GM19238 (cell line): Measurements from ENCODE around the gene SLC35F3.

Experiments
- DNase-seq: peaks from one replicate; pipeline ENCODE4 v3.0.0; 2011; ENCODE audit warnings: low spot score; ENCODE audit not compliant: insufficient read length

SLC35F3 gene

GRCh38 chr1:233971753-233972152 is 67.3 kb downstream of the SLC35F3 start:
- no peak for DNase-seq

GRCh38 chr1:233972563-233972950 is 68.1 kb downstream of the SLC35F3 start:
- DNase-seq = no peak

- DNase-seq = no peak
These were observed 68.6 kb downstream of the SLC35F3 start for GRCh38 chr1:233972951-233973635.

GRCh38 chr1:233975486-233975885 is 71.0 kb downstream of the SLC35F3 start:
- DNase-seq = no peak

- no peak for DNase-seq
These were observed 76.7 kb downstream of the SLC35F3 start for GRCh38 chr1:233981042-233981675.

GRCh38 chr1:233982827-233983518 is 78.5 kb downstream of the SLC35F3 start:
- DNase-seq = no peak

GRCh38 chr1:233983811-233984210 is 79.3 kb downstream of the SLC35F3 start:
- no peak for DNase-seq

GRCh38 chr1:233988963-233989696 is 84.7 kb downstream of the SLC35F3 start:
- no peak for DNase-seq

- DNase-seq = no peak
These were observed 86.0 kb downstream of the SLC35F3 start for GRCh38 chr1:233990486-233990885.

- no peak for DNase-seq
These were observed 89.2 kb downstream of the SLC35F3 start for GRCh38 chr1:233993651-233994050.

GRCh38 chr1:233994112-233994511 is 89.6 kb downstream of the SLC35F3 start:
- no peak for DNase-seq

GRCh38 chr1:233998456-233998855 is 94.0 kb downstream of the SLC35F3 start:
- DNase-seq = no peak

- DNase-seq = no peak
These were observed 94.4 kb downstream of the SLC35F3 start for GRCh38 chr1:233998891-233999290.

GRCh38 chr1:234000557-234001041 is 96.1 kb downstream of the SLC35F3 start:
- DNase-seq = no peak

- no peak for DNase-seq
These were observed 97.3 kb downstream of the SLC35F3 start for GRCh38 chr1:234001817-234002216.

GRCh38 chr1:234004591-234004990 is 100.1 kb downstream of the SLC35F3 start:
- DNase-seq = no peak

GRCh38 chr1:234007684-234008083 is 103.2 kb downstream of the SLC35F3 start:
- no peak for DNase-seq

GRCh38 chr1:234008591-234008990 is 104.1 kb downstream of the SLC35F3 start:
- no peak for DNase-seq

- no peak for DNase-seq
These were observed 105.2 kb downstream of the SLC35F3 start for GRCh38 chr1:234009668-234010067.

- no peak for DNase-seq
These were observed 109.7 kb downstream of the SLC35F3 start for GRCh38 chr1:234014208-234014607.

GRCh38 chr1:234018816-234019215 is 114.3 kb downstream of the SLC35F3 start:
- no peak for DNase-seq

GRCh38 chr1:234019387-234019786 is 114.9 kb downstream of the SLC35F3 start:
- DNase-seq = no peak
